Measurements from ENCODE around the gene FAM131B.
A peak's percentile ranks its signal among the peaks of the same experiment; 100 is the strongest.

- TF ChIP-seq CTCF (IDR thresholded peaks at IDR 0.05) (no peak), POLR2A (IDR thresholded peaks at IDR 0.05) (peak; percentile 36 to 49)
These were observed 29.2 kb upstream of the FAM131B start for GRCh38 chr7:143391462-143392404.

All from uterus (tissue), 2 donors.